CD4-positive, alpha-beta T cell (primary cell): ENCODE measurements around the gene KAZALD1. TPM values are rescaled to one million over a fixed set of nuclear protein-coding genes. Genes with fewer than 3 reads are reported as not detected.

Source experiments
- ATAC-seq: fragments of 200-7000 bp; cut with Tn5 transposase; one replicate; pipeline ENCODE4 v1.10.0; 2022; ENCODE audit warnings: mild to moderate bottlenecking; ENCODE audit not compliant: poor library complexity
- CTCF ChIA-PET: fragments of 350-600 bp; sonication (Branson Sonifier 250); formaldehyde crosslinking; loops from one replicate; lab custom pipeline; 2021; ENCODE audit warnings: antibody characterized with exemption, inconsistent platforms; lab: Charles Lee
- POLR2A ChIA-PET: fragments of 350-600 bp; sonication (Branson Sonifier 250); formaldehyde crosslinking; loops from one replicate; lab custom pipeline; 2021; ENCODE audit warnings: antibody characterized with exemption, inconsistent platforms; lab: Charles Lee
- DNase-seq, 14 experiments: peaks; one replicate each; pipeline ENCODE4 v3.0.0-alpha.2; 2013 to 2020; ENCODE audit warnings: mixed read lengths in 2 of 14
- H3K27ac ChIP-seq, 2 donors: one replicate each; pipeline versions ENCODE4 v1.5.1 to v1.7.0; 2013; ENCODE audit warnings: low read length in 2 of 2, low read depth in 1 of 2, mild to moderate bottlenecking in 1 of 2
- H3K27me3 ChIP-seq, 2 experiments: 1 replicate in 1 of 2; 2 replicates in 1 of 2; pipeline versions ENCODE4 v1.6.1 to v1.7.0; 2013; ENCODE audit warnings: low read length in 2 of 2, control low read depth in 1 of 2, mild to moderate bottlenecking in 1 of 2, moderate library complexity in 1 of 2; ENCODE audit not compliant: insufficient read depth in 2 of 2, control insufficient read depth in 1 of 2
- H3K36me3 ChIP-seq: one replicate; pipeline ENCODE4 v1.6.1; 2013; ENCODE audit warnings: low read length, control low read depth; ENCODE audit not compliant: insufficient read depth
- H3K4me1 ChIP-seq: one replicate; pipeline ENCODE4 v1.6.1; 2013; ENCODE audit warnings: low read length, control low read depth; ENCODE audit not compliant: insufficient read depth
- H3K4me3 ChIP-seq: one replicate; pipeline ENCODE4 v1.5.1; 2013; ENCODE audit warnings: mild to moderate bottlenecking, low read length, moderate library complexity
- H3K9me3 ChIP-seq, 2 experiments: 1 replicate in 1 of 2; 2 replicates in 1 of 2; pipeline versions ENCODE4 v1.6.1 to v1.7.0; 2013; ENCODE audit warnings: low read length in 2 of 2, mild to moderate bottlenecking in 2 of 2, control low read depth in 1 of 2, moderate library complexity in 1 of 2; ENCODE audit not compliant: control insufficient read depth in 1 of 2, insufficient read depth in 1 of 2
- H3K27ac Mint-ChIP-seq: one replicate; pipeline ENCODE4 v1.8.0; 2020; ENCODE audit warnings: mixed read lengths
- H3K27me3 Mint-ChIP-seq: one replicate; pipeline ENCODE4 v1.8.0; 2021; ENCODE audit warnings: mixed read lengths
- H3K36me3 Mint-ChIP-seq: one replicate; pipeline ENCODE4 v1.8.0; 2021; ENCODE audit warnings: low read depth, mixed read lengths
- H3K4me1 Mint-ChIP-seq: one replicate; pipeline ENCODE4 v1.8.0; 2021; ENCODE audit warnings: low read depth, mixed read lengths
- H3K4me3 Mint-ChIP-seq: one replicate; pipeline ENCODE4 v1.8.0; 2020; ENCODE audit warnings: mild to moderate bottlenecking, mixed read lengths
- H3K9me3 Mint-ChIP-seq: one replicate; pipeline ENCODE4 v1.8.0; 2020; ENCODE audit warnings: mixed read lengths
- CTCF ChIP-seq: fragments of 200-600 bp; IDR thresholded peaks from one replicate; pipeline ENCODE4 v1.8.0; 2022; ENCODE audit warnings: antibody characterized with exemption, mild to moderate bottlenecking
- intact Hi-C, 2 experiments: fragments of 100-400 bp; cut with DNase I in 1 of 2; cut with micrococcal nuclease in 1 of 2; formaldehyde crosslinking; loops; one replicate each; pipeline versions ENCODE4 v1.15.1 to v1.9.0; 2023 to 2025; cut with DNase I, micrococcal nuclease
- total RNA-seq, 174 experiments: library from RNA in 2 of 174; stranded (reverse) in 2 of 174; gene quantifications; one replicate each; pipeline ENCODE4 v1.2.3 and lab custom pipeline; 2021 to 2026

KAZALD1 gene
- total RNA-seq, 2 experiments from 2014 or later = not detected

- DNase-seq (peak in 2 of 14 experiments; percentile 9 to 36), ATAC-seq (no peak)
- H3K9me3 Mint-ChIP-seq = no peaks in the 10 kb centered on the region
- peaks cover 23% of the 10 kb centered on the region for H3K36me3 Mint-ChIP-seq
- H3K27me3 ChIP-seq = no peaks in the 10 kb centered on the region
- H3K9me3 ChIP-seq = no peaks in the 10 kb centered on the region
- intact Hi-C loops = loop anchor here (1.0 to 5.0 kb wide), 2 partner anchors 32 to 37 kb away; no protein-coding TSS in a partner anchor
- H3K27ac ChIP-seq = peak overlapping the region in 1 of 2 donors; percentile 93
- peak overlapping the region; percentile 97 for H3K27ac Mint-ChIP-seq
- H3K4me3 Mint-ChIP-seq = peak overlapping the region; percentile 95
- CTCF ChIA-PET = interaction anchor here (0.6 to 3.5 kb wide), 12 partner anchors 11 to 495 kb away, joined by 3 to 28 read pairs (median 6); partner anchors contain the start of genes HIF1AN and LZTS2
- H3K4me1 Mint-ChIP-seq = peaks cover 19% of the 10 kb centered on the region
- TF ChIP-seq CTCF = no peak
- peaks cover 12% of the 10 kb centered on the region for H3K36me3 ChIP-seq
- POLR2A ChIA-PET = interaction anchor here (1.0 to 3.2 kb wide), 5 partner anchors 11 to 119 kb away, joined by 3 to 48 read pairs (median 15); partner anchors contain the start of genes KAZALD1 and LZTS2
- H3K4me1 ChIP-seq = peaks cover 38% of the 10 kb centered on the region
- peak overlapping the region; percentile 99 for H3K4me3 ChIP-seq
- no peaks in the 10 kb centered on the region for H3K27me3 Mint-ChIP-seq
Observed at GRCh38 chr10:101030496-101031127, 31.2 kb upstream of the KAZALD1 start.

DNA sequence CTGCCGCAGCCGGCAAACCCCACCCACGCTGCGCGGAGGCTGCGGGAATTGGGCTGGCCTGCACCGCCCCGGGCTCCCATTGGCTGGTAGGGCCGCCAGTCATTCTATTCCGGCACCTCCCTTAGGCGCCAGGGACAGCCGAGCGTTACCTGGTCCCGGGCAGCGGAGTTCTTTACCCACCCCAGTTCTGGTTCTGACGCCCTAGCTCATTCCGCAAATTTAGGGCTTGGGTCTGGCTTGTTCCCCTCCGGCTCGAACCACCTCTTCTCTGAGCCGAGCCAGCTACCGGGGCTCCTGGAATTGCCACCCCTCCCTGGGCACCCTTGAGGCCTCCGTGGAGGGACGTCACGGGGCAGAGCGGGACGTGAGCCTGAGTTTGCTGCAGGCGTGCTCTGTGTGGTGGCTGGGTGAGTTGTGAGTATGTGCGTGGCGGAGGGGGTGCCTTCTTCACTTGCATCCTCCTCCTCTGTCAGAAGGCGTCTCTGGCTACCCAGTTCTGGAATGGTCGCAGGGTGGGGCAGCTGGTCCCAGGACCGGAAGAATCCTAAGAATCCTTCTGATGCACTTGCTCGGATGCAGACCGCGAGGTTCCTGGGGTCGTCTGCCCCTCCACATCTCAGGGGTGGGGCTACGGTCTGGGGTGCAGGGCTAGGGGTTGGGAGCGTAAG is 30.5 kb upstream of the KAZALD1 start, which contains the start of the genes PDZD7 and SFXN3:
PDZD7 (minus strand) TSS at position 2 of the 668 bp plus-strand sequence. CDS start 910 bp downstream, outside the sequence.
SFXN3 (plus strand) TSS at position 107 of the 668 bp plus-strand sequence. CDS start 3,461 bp downstream, outside the sequence.
- Mint-ChIP-seq H3K27me3 (no peaks in the 10 kb centered on the region), H3K4me3 (peak within 1 kb of the TSS; percentile 95), H3K4me1 (peaks cover 19% of the 10 kb centered on the region), H3K9me3 (no peaks in the 10 kb centered on the region), H3K27ac (peak within 1 kb of the TSS; percentile 97), H3K36me3 (peaks cover 29% of the 10 kb centered on the region)
- POLR2A ChIA-PET = interaction anchor here (0.9 to 3.2 kb wide), 7 partner anchors 10 to 119 kb away, joined by 3 to 48 read pairs (median 4); partner anchors contain the start of genes KAZALD1 and LZTS2
- ATAC-seq (peak; percentile 76), DNase-seq (peak; percentile 94 to 98 (median 97))
- TF ChIP-seq CTCF = no peak
- Histone ChIP-seq H3K36me3 (peaks cover 19% of the 10 kb centered on the region), H3K27ac (peak within 1 kb of the TSS; percentile 93 to 97), H3K4me1 (peaks cover 38% of the 10 kb centered on the region), H3K4me3 (peak within 1 kb of the TSS; percentile 99), H3K9me3 (no peaks in the 10 kb centered on the region), H3K27me3 (no peaks in the 10 kb centered on the region)
- CTCF ChIA-PET = interaction anchor here (0.9 to 3.5 kb wide), 13 partner anchors 10 to 496 kb away, joined by 3 to 28 read pairs (median 5); partner anchors contain the start of genes HIF1AN and LZTS2
- intact Hi-C loops = loop anchor here (1.0 to 5.0 kb wide), 2 partner anchors 33 to 36 kb away; no protein-coding TSS in a partner anchor
